Measurements from ENCODE around the gene UTP18. TPM values are rescaled to one million over a fixed set of nuclear protein-coding genes. Genes with fewer than 3 reads are reported as not detected.
"Not testable (repeated sequence)": the region's sequence is repeated elsewhere in the genome, so short reads cannot be mapped to it uniquely, and the experiment has no call there.

UTP18 gene
- total RNA-seq, 1 donor, result 41.8 TPM

GRCh38 chr17:51258756-51259563 is 1.4 kb upstream of the UTP18 start:
- H3K4me3 ChIP-seq (ENCODE audit: low read depth, low read length), result peak overlapping the region; percentile 93
- DNase-seq (ENCODE audit: low read depth), result no peak
- TF ChIP-seq CTCF (IDR thresholded peaks at IDR 0.05; ENCODE audit: insufficient read depth, low read length), result no peak

- H3K4me3 ChIP-seq (ENCODE audit: low read depth, low read length), result peak within 1 kb of the TSS; percentile 93
- peak; percentile 97 for DNase-seq (ENCODE audit: low read depth)
- no peak for TF ChIP-seq CTCF (IDR thresholded peaks at IDR 0.05; ENCODE audit: insufficient read depth, low read length)
Observed at GRCh38 chr17:51259564-51260236, 646 bp upstream of the UTP18 start, which contains the start of gene MBTD1. MBTD1 (minus strand) TSS chr17:51260049; CDS start chr17:51225161, 34,888 bp downstream.

DNA sequence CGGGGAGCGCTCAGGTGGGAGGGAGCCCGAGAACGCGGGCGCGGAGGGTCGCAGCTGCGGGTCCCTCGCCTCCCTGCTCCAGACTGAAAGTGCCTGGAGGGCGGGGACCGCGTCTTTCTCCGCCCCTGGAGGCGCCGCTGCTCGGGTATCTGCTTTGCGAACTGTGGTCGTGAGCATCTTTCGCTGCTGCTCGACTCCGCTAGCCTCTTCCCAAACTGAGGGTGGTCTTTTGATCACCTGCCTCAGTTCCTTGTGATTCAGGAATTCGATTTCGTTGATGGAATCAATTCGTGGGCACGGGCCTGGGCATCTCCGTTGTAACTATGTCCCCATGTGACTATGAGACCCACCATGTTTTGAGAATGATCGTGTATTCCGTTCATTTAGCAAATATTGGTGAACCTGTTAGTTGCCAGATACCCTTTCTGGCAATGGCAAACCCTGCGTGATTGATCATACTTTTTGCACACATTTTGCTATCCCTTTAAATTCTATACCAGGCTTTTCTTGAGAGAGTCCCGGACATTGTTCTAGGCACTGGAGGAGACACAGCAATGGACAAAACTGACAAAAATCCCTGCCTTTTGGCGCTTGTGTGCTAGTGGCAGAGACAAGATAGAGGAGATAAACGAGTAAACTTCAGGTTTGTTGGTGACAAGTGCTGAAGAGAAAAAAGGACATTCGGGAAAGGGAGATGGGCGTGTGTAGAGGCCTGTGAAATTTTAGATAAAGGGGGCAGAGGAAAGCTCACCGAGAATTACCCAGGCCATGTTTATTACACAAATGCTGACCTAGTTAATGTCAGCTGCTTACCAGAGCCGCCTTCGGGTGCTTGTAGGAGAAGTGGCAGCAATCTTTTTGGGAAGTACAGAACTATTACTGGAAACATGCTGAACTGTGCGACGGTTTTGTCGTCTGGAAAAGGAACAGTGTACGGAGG is 948 bp downstream of the UTP18 start:
- peak overlapping the region; percentile 87 for H3K4me3 ChIP-seq (ENCODE audit: low read depth, low read length)
- DNase-seq (ENCODE audit: low read depth), result no peak
- TF ChIP-seq CTCF (IDR thresholded peaks at IDR 0.05; ENCODE audit: insufficient read depth, low read length), result no peak

- no peak for TF ChIP-seq CTCF (IDR thresholded peaks at IDR 0.05; ENCODE audit: insufficient read depth, low read length)
- DNase-seq (ENCODE audit: low read depth), result no peak
- no peak overlapping the region for H3K4me3 ChIP-seq (ENCODE audit: low read depth, low read length)
Observed at GRCh38 chr17:51263006-51263405, 2.7 kb downstream of the UTP18 start.

DNA sequence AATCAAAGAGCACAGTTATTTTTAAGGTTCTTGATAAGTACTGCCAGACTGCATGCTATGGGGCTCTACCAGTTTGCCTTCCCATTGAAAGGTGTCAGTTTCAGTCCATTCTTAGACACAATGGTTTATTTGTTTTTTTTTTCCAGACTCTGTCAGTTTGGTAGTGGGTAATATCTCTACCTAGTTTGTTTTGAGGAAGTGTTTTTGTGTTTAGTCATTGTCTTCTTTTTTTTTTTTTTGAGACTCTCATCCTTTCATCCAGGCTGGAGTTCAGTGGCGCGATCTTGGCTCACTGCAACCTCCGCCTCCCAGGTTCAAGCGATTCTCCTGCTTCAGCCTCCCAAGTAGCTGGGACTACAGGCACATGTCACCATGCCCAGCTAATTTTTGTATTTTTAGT is 4.1 kb downstream of the UTP18 start:
- H3K4me3 ChIP-seq (ENCODE audit: low read depth, low read length); DNase-seq (ENCODE audit: low read depth): not testable (repeated sequence)

DNA sequence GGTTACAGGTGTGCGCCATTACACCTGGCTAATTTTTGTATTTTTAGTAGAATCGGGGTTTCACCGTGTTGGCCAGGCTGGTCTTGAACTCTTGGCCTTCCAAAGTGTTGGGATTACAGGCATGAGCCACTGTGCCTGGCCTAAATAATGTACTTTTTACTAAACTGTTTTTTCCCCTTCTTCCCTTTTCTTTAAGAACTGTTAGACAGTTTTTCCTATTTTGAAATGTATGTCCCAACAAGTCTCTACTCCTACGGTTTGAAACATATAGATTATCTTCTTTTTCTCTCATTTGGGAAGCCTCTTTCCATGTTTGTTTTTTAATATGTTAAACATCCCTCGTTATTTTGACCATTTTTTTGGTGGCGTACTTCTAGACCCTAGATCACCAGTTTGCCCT is 9.6 kb downstream of the UTP18 start:
- TF ChIP-seq CTCF (IDR thresholded peaks at IDR 0.05; ENCODE audit: insufficient read depth, low read length), result no peak
- DNase-seq (ENCODE audit: low read depth), result no peak
- no peak overlapping the region for H3K4me3 ChIP-seq (ENCODE audit: low read depth, low read length)

All from fibroblast of the aortic adventitia (primary cell).